NCI-H128 (cell line): ENCODE measurements around the gene YIPF2.

Experiments used
- DNase-seq: peaks from one replicate; lab custom pipeline; 2025; ENCODE audit not compliant: unreplicated experiment; lab: John Stamatoyannopoulos, UW

YIPF2 gene

DNA sequence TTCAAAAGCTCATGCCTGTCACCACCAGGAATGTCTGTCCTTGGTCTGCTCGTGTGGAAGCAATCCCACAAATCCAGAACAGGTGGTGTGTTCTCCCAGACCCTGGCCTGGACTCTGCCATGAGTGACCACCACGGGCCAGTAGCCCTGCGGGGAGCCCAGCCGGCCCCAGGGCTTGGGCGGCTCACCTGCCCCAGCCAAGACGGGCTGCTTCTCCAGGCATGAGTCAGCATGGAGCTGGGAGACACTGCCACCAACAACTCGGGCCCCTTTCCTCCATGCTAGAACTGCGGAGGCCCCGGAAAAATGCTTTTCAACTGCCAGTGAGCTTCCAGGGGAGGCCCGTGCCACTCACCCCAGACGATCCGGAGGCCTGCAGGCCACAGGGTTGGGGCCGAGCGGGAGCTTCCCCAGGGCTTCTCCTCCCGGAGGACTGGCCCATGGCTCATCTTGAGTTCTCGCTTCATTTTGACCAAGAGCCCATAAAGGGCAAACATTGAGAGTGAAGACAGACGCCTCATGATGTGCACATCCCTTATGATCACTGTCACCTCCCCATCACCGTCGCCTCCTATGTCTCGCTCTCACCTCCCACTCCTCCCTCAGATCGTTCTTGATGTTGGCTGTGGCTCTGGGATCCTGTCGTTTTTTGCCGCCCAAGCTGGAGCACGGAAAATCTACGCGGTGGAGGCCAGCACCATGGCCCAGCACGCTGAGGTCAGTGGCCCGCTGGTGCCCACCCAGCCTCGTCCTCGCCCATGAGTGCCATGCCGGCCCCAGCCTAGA lies 16.7 kb downstream of the YIPF2 start:
- DNase-seq: no peak

DNA sequence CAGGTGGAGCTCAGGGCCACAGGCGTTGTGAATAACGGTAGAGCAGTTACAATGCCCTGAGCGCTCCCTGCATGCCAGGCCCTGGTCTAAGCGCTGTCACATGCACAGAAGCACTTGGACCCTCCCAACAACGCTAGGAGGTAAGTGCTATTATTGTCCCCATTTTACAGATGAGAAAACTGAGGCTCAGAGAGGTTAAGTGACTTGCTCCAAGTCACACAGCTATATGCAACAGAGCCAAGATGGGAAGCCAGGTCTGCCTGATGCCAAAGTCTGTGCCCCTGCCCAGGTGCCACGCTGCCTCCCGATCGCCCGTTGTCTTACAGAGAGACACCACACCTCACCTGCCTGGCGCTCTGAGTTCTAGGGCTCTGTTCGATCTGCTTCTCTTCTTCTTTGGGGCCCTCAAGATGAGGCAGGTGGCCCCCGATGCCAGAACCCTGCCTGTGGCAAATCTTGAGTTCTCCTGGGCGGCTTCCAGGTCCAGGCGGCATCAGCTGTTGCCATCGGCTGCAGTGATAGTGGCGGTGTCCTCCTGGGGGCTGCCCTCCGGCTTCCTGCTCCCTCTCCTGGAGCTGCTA lies 20.0 kb downstream of the YIPF2 start:
- DNase-seq: no peak

GRCh38 chr19:10907925-10908324 lies 20.5 kb downstream of the YIPF2 start:
- no peak for DNase-seq

DNA sequence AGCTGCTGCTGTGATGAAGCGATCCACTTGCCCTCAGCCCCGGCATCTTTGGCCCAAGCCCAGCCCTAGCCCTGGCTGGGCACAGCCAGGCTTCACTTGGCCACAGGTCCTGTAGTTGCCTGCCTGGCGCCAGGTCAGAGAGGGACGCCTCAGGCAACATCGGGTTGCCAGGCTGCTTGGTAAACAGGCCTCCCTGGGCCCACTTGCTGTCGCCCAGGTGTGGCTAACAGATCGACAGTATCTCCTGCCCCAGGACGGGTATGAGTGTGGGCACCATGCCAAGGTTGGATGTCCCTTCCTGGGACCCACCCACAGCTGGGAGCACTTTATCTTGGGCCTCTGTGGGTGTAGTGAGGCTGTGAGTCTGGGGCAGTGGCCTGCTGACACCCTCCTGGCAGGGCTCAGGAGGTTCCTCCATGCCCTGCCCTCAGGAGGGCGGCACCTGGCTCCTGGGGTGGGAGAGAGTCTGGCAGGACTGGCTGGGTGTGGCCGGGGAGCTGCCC lies 29.2 kb downstream of the YIPF2 start:
- no peak for DNase-seq

DNA sequence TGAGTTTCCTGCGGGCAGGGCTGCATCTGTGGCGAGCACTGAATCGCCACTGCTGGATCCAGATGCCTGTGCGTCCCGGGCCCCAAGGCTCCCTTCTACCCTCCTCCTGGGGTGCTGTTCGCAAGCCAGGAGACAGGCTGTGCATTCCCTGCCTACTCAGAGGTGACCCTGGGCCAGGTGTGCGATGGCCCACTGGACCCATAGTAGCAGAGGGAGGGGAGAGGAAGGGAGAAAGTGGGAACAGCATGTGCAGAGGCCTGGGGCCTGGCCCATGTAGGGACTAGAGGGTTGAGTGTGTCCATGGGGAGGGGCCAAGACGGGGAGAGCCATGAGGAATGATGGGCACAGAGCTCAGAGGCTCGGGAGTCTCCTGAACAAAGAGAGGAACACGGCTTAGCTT lies 29.8 kb downstream of the YIPF2 start:
- no peak for DNase-seq

DNA sequence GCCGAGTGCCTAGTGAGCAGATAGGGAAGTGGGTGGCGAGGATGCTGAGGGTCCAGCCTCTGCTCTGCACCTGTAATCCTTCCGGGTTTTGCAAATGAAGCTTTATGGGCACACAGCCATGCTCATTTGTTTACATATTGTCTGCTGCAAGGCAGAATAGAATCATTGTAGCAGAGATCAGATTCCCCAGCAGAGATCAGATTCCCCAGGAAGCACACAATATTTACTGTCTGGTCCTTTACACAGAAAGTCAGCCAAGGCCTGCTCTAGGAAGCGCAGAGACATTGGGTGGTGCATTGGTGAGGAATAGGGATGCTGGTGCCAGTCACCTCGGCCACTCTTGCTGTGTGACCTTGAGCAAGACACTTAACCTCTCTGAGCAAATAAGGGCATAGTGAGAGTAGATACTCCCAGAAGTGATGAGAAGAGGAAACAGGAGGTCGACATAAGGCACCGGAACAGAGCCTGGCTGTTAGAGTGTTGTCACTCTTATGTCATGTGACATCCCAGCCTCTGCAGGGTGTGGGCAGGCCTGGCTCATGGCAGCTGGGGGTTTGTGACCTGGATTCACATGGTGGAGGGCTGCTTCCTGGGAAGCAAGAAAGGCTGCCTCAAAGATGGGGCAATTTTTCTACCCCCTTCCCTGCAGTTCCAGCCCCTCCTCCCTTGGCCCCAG lies 31.4 kb downstream of the YIPF2 start:
- DNase-seq: peak; percentile 30

DNA sequence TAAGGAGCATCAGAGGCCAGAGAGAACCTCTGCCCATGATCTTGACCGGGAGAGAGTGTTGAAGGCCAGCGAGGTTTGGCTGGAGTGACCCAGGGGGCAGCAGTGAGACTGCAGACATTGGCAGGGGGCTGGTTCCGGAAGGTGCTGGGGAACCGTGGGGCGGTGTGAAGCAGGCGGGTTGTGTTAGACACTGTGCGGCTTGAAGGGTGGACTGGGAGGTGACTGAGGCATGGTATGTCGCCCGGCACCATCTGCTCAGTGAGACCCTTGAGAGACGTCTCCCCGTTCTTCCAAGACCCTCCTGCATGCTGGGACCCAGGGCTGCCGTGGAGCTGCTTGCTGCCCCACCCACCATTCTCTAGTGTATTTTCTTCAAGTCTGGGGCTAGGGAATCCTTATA lies 32.5 kb downstream of the YIPF2 start:
- no peak for DNase-seq

DNA sequence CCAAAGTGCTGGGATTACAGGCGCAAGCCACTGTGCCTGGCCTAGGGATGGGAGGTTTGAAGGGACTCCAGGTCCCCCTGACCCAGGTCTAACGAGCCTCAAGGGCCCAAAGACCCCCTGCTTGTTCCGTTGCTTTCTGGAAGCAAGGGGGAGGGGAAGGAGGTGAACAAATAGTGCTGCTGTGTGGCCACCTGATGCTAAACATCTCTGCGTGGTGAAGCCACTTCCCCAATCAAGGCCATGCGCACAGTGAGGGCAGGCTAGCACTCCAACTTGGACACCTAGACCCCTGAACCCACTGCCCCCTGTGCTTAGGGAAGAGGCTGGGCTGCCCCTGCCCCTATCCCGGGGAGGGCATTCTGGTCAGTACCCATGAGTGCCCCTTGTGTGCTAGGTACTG lies 33.1 kb downstream of the YIPF2 start:
- DNase-seq: no peak

- DNase-seq: no peak
Measured at GRCh38 chr19:10894911-10895213, 33.6 kb downstream of the YIPF2 start.

DNA sequence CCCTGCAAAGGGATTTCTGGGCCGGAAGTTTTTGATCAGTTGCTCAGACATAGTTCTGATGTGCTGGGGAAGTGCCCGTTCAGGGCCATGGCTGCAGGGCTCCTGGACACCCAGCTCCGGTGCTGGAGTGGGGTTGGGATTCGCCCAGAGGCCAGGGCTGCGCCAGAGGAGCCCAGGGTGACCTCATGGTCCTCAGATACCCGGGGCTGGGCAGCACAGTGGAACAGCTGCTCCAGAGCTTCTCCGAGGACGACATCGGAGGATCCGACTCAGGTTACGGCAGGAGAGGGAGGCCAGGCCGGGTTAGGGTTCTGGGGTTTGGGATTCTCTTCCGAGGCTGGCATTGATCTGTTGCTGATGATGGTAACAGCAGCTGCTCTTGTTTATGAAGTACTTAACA lies 36.2 kb downstream of the YIPF2 start:
- no peak for DNase-seq

- DNase-seq: peak; percentile 44
Measured at GRCh38 chr19:10891405-10892086, 36.9 kb downstream of the YIPF2 start.

DNA sequence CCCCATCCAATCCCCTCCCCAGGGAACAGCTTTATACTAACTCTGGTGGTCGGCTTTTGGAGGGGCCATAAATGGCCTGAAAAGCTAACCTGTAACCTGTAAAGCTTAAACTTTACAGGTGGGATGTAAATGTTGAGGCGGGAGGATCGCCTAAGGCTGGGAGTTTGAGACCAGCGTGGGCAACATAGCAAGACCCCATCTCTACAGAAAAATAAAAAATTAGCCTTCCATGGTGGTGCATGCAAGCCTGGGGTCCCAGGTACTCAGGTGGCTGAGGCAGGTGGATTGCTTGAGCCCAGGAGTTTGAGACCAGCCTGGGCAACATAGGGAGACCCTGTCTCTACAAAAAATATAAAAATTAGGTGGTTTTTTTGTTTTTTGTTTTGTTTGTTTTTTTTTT lies 38.6 kb downstream of the YIPF2 start:
- DNase-seq: no peak

DNA sequence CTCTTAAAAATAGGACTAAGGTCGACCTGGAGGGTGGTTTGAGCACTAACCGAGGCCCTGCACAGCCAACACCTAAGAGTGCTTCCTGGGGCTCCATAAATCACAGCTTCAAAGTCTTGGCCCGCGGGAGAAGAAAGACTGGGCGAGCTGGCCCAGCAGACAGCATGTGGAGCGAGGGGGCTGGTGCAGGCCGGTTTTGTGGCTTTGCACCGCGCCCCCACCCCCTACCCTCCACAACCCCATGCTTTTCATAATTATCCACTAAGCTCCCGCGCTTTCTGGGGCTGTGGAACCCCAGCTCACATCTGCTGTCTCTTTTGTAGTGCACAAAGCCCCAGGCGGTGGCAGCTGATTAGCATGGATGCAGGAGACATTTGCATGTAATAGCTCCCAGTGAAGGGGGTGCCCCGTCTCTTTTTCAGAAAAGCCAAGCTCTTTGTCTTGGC lies 40.0 kb downstream of the YIPF2 start:
- DNase-seq: no peak

DNA sequence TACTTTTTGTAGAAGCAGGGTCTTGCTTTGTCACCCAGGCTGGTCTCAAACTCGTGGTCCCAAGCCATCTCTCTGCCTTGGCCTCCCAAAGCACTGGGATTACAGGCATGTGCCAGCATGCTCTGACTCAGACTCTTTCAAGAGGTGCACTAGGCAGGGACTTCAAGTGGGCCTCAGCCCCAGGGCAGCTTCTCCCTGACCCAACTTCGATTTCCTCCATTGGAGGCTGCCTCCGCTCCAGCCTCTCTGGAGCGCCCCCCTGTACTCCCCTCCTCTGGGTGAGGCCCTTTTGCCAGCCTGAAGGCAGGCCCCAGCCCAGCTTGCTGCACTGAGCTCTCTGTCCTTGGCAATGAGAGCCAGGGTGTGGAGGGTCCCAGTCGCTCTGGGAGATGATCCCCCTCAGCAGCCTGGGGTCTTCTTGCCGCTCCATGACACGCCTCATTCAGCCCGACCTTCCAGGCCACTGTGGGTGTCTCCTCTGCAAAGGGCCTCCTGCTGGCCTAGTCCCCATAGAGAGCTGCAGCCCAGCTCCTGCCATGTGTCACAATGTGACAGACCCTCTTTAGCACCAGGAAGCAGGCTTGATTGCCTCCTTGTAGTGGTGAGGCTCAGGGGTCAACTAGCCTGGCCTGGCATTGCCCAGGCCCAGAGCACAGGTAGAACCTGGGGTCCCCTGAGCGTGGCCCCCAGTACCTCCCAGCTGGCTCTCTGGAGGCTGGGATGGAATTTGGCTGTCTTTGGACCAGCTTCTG lies 40.6 kb downstream of the YIPF2 start:
- DNase-seq: no peak

- DNase-seq: no peak
Measured at GRCh38 chr19:10885201-10886169, 43.0 kb downstream of the YIPF2 start.

DNA sequence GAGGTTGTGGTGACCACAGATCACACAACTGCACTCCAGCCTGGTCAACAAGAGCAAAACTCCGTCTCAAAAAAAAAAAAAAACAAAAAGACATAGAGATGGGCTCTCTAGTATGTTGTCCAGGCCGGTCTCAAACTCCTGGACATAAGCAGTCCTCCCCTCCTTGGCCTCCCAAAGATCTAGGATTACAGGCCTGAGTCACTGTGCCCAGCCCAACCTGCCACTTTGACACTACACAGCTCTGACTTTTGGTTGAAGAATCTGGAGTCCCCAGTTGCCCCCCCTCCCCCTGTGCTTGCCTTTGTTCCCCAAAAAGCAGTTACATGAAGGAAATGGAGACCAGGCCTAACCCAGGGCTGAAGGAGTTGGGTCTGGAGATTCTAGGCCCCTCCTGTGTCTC lies 44.2 kb downstream of the YIPF2 start:
- no peak for DNase-seq

DNA sequence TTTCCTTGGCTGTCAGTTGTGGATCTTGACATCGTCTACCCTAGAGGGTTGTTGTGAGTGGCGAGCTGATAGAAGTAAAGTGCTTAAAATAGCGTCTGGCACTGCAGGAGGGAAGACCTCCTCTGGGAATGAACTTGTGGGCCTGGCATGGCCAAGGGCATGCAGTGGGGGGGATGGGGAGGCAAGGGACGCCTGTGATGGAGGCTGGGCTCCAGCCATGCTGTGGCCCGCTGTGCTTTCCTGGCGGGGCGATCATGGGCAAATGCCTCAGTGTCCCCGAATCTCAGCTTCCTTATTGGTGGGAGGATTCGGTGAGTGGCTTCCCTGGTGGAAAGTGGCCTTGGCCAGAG lies 46.4 kb downstream of the YIPF2 start:
- DNase-seq: no peak

- DNase-seq: no peak
Measured at GRCh38 chr19:10881403-10882107, 46.9 kb downstream of the YIPF2 start.

GRCh38 chr19:10878253-10878652 lies 50.2 kb downstream of the YIPF2 start:
- no peak for DNase-seq
